NCI-H187 treated with DMSO at 0.1 percent for 48 hours (cell line): ENCODE results near the gene AGAP5.

Experiments
- DNase-seq: peaks from one replicate; lab custom pipeline; 2025; lab: John Stamatoyannopoulos, UW

Gene AGAP5

GRCh38 chr10:73653701-73654100 is 44.2 kb downstream of the AGAP5 start:
- no peak for DNase-seq

GRCh38 chr10:73653195-73653594 is 44.7 kb downstream of the AGAP5 start:
- DNase-seq = no peak

- DNase-seq = no peak
Measured at GRCh38 chr10:73650537-73651331, 47.2 kb downstream of the AGAP5 start.

- no peak for DNase-seq
Measured at GRCh38 chr10:73649876-73650536, 47.9 kb downstream of the AGAP5 start.

- no peak for DNase-seq
Measured at GRCh38 chr10:73648975-73649829, 48.7 kb downstream of the AGAP5 start.

- no peak for DNase-seq
Measured at GRCh38 chr10:73647875-73648651, 49.8 kb downstream of the AGAP5 start.

GRCh38 chr10:73647211-73647874 is 50.6 kb downstream of the AGAP5 start:
- no peak for DNase-seq

- DNase-seq = no peak
Measured at GRCh38 chr10:73646598-73647041, 51.3 kb downstream of the AGAP5 start.

GRCh38 chr10:73645251-73645650 is 52.7 kb downstream of the AGAP5 start:
- no peak for DNase-seq

GRCh38 chr10:73644767-73645166 is 53.1 kb downstream of the AGAP5 start:
- DNase-seq = no peak

- peak; percentile 19 for DNase-seq
Measured at GRCh38 chr10:73644015-73644743, 53.7 kb downstream of the AGAP5 start.

- DNase-seq = no peak
Measured at GRCh38 chr10:73643362-73643761, 54.5 kb downstream of the AGAP5 start.

- no peak for DNase-seq
Measured at GRCh38 chr10:73641328-73642060, 56.4 kb downstream of the AGAP5 start, which contains the start of gene MYOZ1. Gene MYOZ1, minus strand, starts transcription at chr10:73641474. Its CDS starts 1,457 bp downstream, at chr10:73640017.

GRCh38 chr10:73639286-73639685 is 58.6 kb downstream of the AGAP5 start:
- DNase-seq = no peak

- no peak for DNase-seq
Measured at GRCh38 chr10:73635781-73636180, 62.1 kb downstream of the AGAP5 start.

- no peak for DNase-seq
Measured at GRCh38 chr10:73634421-73634820, 63.5 kb downstream of the AGAP5 start.

- DNase-seq = no peak
Measured at GRCh38 chr10:73629165-73629564, 68.7 kb downstream of the AGAP5 start.

- no peak for DNase-seq
Measured at GRCh38 chr10:73628405-73628804, 69.5 kb downstream of the AGAP5 start.

- DNase-seq = no peak
Measured at GRCh38 chr10:73627300-73627699, 70.6 kb downstream of the AGAP5 start.
